Middle frontal gyrus (tissue), 1 donor: ENCODE results near the gene LGALSL.

Experiments
- DNase-seq: peaks from one replicate; pipeline ENCODE4 v3.0.0-alpha.2; 2015; ENCODE audit warnings: low spot score; ENCODE audit errors: extremely low spot score

Gene LGALSL

DNA sequence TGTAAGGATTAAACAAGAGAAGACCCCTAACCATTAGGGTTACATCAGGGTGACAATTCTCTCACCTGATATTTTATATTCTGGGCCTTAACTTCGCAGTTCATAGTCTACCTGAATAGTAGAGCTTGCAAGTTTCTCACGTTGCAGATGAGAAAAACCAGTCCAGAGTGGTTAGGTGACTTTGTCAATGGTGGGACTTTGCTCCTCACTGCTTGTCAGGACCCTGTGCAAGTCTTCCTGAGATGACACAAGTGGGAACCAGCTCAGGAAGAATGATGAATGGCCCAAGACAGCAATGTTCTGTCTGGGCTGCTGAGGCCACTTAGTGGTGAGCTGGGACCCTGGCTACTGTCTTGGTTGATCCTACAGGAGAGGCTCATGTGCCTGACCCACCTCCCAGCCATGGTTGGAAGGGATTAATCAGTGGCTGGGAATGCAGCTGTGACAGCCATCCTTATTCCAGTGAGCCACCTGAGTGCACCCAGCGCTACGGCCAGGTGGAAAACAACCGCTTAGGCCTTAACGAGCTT is 16.9 kb downstream of the LGALSL start:
- no peak for DNase-seq

DNA sequence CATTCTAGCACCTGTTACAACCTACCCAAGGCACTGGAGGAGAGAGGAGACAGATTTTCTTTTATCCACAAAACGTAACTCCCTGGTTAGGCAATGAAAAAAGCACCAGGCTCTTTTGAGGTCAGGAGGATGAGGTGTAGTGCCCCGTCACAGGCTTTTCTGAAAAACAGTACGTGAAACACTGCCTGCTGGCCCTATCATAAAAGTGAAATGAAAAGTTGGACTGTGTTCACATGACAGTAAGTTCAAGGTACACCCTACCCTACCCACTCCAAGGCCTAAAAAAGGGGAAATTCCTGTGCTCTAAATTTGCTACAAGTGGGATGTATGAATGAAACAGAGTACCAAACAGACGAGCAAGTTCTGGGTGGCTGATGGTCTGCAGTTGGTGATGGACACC is 17.6 kb downstream of the LGALSL start:
- DNase-seq, result no peak

DNA sequence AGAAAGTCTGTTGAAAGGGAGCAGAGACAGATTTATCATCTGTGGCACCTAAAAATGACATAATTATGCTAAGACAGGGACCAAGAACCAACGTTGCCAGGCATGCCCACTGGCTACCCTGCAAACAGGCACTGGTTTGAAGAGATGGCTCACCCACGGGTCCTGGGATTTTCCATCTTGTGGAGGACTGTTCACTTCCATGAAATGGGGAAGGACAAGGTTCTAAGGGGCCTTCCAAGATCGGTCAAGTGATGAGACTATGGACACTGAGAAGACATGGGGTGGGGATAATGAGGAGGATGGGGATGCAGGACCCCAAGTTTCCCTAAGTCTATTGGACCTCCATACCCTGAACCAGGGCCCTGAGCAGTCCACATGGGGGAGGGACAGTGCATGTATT is 18.9 kb downstream of the LGALSL start:
- DNase-seq, result no peak

DNA sequence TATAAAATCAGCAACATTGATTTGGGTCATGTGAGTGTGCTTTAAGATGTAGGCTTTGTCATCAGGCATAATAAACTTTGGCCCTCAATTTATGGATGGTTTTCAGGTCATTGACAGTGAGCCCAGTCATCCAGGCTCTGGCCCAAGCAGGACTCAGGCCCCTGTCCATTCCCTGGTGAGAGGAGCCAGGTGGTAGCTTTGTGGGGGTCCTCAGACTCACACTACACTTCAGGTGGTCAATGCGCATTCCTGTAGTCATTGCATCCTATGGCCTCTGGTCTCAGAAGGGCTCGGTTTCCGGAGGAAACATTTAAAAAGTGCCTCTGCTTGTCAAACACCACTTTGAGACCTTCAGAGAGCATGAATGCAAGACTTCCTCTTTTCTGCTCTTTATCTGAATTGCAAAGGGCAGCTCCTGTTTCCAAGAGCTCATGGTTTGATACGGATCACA is 20.2 kb downstream of the LGALSL start:
- DNase-seq, result no peak

DNA sequence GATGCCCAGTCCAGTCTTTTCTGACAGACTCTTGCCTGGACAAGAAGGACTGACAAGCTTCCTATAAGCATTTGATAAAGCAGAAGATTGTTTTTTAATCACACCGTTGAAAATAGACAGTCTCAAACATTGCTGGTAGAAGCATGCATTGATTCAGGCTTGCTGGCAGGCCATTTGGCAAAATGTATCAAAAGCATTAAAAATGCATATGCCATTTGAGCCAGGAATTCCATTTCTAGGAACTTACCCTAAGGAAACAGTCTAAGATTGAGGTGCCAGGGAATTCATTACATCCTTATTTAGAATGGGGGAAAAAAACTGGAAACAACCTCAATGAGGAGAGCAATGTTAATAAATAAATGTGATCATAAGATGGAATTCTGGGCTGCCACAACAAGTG is 20.7 kb downstream of the LGALSL start:
- no peak for DNase-seq

DNA sequence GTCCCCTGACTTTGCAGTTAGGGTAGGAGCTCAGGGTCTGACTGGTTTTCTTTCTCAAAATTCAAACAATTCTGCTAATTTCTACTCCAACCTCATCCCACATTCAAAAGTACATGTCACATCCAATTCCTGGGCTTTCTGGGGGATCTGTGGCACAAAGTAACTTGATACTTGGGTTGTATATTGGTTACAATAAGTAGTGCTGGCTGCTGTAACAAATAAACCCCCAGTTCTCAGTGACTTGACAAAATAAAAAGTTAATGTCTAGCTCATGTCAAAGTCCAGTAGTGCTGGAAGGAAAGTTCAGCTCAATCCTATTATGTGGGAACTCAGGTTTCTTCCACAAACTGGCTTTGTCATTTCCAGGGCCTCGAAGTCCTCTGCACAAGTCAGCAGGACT is 23.1 kb downstream of the LGALSL start:
- DNase-seq, result no peak

DNA sequence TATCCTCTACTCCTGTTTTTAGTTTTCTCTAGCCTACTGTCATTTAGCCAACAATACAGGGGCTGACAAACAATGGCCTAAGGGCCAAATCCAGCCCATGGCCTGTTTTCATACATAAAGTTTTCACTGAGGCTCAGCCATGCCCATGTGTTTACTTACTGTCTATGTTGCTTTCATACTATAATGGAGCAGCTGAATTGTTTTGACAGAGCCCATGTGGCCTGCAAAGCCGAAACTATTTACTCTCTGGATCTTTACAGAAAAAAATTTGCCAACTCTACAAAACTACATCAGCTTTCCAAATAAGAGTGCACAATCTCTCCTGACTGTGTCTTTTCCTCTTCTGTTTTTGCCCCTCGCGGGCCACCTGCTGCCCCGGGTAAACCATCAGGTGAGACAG is 24.0 kb downstream of the LGALSL start:
- no peak for DNase-seq

DNA sequence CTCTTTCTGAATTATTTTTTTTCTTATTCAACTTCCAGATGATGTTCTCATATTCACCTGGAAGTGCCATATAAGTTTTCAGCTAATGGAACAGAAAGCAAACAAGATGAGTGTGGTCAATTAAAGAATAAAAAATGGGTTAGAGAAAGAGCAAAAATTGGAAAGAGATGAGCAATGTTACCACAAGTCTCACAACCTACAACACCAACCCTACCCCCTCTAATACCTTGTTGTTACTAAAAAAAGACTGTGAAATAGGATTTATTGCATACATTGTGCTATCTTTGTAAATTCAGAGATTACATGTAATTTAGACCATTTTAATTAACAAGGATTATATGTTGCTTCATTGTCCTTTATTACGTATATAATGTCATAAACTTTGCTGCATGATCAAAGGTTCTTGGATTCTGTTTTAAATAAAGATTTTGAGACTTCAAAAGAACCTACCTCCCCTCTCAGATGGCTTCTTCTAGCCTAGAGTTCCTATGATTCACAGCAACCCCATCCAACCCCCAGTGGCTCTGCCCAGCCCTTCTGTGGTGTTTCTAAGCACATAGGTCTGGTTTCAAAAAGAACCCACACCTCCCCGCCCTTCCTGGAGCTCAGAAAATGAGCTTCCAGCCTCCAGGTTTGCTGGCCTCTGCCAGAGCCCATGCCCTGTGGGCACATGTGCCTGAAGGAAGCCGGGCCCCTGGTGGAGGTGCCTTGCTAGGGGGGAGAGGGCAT is 24.7 kb downstream of the LGALSL start:
- DNase-seq, result no peak

DNA sequence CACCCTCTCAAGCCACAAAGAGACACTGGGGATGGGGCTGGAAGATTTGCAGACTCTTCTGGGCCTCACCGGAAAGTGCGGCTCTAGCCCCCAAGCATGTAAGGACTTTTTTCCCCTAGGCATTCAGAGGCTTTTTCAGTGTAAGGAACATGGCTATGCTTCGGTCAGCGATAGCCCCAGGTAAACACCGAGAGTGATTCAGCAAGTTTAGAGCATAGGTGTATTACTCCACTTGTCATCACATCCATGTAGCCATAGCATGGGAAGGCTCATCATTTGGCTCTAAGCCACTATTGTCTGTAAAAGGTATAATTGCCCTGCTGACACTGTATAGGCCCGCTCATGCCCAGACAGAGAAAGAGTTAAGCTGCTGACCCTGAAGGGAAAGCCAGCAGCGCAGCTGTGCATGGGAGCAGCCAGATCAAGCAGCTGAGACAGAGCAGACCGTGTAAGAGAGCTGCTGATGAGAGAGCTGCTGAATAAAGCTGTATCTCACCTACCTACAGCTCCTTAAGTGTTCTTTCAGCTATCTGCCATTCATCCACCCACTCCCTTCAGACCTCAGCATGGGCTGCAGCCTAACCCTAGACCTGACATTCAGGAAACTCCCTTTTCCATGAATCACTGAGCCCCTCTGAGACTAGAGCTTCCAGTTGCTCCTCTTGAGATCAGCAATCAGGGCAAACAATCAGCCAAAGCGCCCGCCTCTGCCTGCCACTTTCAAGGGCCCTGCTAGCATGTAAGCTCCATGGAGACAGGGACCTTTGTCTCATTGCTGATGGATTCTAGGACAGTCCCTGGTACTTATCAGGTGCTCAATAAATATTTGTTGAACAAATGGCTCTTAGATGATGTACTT is 25.5 kb downstream of the LGALSL start:
- DNase-seq, result no peak

DNA sequence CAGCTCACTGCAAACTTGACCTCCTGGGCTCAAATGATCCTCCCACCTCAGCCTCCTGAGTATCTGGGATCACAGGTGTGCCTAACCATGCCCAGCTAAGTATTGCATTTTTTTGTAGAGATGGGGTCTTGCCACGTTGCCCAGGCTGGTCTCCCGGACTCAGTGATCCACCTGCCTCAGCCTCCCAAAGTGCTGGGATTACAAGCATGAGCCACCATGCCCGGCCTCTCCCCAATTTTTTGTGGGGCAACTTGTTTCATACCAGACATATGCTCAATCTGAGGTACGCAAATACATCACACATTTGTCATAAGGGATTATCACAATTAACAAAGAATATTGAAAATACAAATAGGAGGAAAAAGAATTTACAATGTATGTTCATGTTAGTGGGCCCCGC is 27.7 kb downstream of the LGALSL start:
- DNase-seq, result no peak

DNA sequence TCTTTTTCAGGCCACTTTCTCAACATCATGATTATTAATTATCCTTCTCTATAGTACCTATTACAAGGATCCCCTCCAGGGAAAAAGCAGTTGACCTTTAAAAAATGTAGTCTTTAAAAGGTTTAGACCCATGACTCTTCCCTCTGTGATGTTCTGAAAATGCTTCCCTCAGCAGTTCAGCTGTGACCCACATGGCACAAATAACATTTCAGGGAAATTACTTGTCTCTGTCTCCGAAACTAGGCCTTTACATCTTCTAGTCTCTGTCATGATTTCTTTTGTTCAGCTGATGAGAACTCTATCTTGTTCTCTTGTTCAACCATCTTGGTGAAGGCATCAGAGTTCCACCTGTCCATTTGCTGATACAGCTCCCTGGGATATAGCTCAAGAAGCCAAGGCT is 28.3 kb downstream of the LGALSL start:
- DNase-seq, result no peak

DNA sequence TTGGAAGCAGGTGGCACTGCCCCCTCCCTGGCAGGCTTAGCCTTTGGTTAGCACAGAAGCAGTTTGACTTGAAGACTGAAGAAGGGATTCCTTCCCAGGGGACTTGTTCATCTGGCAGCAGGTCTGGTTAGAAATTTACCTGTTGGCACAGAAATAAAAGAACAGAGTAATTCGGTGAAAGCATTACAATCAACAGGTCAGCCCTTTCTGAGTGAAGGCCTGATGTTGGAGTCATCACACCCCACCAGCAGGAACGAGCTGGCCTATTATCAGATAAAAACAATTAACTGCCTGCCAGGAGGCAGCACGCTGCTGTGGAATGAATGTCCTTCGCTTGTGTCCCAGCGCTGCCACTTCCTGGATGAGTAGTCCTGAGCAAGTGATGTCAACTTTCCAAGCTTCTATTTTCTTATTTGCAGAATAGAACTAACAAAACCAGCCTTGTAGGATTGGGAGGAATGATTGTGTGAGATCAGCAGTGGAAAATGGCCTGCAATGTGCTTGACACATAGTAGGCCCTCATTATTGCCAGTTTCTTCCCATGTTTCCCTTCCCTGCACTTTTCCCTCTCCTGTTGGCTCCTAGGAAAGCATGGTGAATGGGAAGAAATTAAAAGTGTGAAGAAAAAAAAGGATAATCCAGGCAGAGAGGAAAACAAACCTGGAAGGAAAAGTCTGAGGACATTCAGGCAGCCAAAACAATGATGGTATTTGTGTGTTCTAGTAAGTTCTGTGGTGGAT is 29.0 kb downstream of the LGALSL start:
- DNase-seq, result no peak

DNA sequence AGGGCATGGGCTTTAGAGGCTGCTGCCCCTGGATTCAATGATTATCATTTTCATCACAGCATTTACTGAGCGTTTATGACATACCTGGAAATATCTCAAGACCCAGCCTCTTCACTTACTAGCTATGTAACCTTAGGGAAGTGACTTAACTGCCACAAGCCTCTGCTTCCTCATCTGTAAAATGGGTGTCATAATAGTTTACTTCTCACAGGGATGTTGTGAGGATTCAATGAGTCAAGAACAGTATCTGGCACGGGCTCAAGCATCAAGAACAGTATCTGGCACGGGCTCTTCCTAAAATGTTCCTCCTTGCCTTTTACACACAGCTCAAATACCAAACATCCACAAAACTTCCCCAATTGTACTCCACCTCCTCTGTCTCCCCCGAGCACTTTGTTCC is 31.4 kb downstream of the LGALSL start:
- no peak for DNase-seq

DNA sequence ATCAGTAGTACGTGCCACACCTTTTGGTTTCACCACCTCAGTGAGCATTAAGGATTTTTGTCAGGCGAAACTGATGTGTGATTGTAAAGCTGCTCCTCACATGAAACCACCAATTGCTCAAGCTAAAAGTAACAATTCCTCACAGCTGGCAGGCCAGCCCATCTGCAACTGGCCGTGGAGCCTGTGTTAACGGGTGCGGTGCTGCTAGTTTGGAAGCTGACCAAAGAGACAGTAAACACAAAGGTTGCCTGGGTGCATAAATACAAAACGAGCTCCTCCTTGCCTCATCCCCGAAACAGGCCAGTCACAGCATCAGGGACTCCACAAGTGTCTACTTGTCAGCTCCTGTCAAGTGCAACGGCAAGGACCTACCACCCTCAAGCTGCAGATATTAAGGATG is 32.0 kb downstream of the LGALSL start:
- no peak for DNase-seq

DNA sequence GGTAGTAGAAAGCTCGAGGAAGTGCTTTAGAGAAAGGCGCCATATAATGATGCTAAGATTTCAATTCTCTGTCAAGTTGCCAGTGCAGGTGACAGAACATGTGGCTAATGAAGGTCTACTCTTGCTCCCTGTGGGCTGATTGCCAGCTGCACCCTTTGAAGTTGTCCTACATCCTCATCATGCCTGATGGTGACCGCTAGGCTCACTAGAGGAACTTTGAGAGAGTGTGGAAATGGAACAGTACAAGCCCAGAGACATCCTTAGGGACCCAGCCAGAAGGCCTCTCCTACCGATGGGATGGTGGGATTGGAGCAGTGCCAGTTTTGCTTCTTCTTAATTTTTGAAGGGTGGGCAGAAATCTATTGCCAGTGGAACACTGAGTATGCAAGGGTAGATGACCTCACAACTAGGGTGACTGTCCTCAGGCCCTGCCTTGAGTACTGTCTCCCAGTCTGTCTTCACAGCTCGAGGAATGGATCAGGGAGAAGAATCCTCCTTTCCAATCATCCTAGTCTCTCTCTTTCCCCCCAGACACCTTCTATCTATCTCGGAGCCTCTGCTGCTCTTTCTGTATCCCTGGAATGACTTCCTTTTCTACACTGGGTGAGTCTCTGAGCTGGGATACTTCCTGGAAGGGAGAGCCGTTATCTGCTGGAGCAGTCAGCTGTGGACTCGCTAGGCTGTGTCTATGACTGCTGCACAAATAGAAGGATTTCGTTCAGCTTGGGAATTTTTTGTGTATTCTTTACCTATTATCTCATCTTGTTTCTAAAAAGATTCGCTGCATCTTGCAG is 33.5 kb downstream of the LGALSL start:
- no peak for DNase-seq

DNA sequence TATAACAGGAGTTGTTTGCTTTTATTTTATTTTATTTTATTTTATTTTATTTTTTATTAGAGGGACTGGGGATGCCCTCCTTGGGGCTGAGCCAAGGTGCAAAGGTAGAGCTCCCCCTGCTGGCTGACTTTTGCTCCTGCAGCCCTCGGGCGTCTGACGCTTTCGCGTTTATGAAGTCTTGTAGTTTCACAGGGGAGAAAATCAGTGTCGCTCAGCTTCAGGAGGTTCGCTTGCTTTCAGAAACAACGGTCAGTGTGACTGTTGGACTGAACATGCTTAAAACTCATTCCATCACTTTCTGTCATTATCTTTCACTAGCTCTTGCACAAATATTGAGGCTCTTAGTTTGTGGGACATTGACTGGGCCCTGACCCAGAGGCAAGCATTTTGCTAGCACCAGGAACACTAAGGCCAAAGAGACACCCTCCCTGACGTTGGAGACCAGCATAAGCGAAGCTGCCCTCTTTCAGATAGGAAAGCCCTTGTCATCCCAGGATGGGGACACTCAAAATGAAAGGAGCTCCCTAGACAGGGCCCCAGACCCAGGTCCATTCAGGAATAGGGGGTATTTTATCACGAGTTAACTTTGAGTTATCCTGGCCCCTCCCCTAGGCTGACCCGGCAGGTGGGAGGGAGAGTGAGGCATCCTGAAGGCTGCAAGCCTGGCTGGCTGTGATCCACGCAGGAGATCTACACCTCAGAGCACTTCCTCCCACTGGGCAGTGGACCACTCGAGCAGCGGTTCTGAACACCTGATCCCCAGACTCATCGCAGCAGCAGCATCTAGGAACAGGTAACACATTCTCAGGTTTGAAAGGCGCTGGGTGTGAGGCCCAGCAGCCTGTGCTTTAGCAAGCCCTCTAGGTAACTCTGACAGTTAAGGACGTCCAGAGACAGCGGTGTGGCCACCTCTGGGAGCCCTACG is 34.4 kb downstream of the LGALSL start:
- DNase-seq, result peak; percentile 18

DNA sequence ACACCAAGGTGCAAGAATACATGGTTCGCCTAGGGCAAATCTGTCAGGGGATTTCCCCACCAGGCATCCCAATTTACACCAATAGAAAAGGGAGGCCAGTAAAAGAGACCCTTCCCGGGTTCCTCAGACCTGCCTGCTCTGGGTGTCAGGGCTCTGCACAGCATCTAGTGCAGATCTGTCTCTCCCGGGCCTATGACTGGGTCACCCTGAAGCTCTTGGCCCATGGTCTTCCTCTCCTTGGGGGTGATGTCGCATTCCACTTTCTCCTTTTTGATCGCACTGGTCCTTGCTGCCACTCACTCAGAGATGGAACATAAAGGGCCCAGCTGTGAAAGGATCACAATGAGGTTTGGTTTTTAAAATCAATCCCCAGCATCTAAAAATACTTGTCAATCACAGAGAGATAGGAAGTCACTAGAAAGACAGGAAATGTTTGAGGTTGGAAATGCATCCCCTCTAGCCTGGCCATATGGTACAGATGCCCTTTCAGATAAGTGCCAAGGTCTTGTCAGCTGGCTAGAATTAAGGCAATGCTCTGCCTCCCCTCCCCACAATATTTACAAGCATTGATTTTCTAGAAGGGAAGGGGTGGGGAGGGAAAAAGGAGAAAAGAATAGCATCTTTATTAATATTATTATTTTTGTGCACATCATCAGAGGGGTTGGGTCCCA is 35.3 kb downstream of the LGALSL start:
- no peak for DNase-seq

DNA sequence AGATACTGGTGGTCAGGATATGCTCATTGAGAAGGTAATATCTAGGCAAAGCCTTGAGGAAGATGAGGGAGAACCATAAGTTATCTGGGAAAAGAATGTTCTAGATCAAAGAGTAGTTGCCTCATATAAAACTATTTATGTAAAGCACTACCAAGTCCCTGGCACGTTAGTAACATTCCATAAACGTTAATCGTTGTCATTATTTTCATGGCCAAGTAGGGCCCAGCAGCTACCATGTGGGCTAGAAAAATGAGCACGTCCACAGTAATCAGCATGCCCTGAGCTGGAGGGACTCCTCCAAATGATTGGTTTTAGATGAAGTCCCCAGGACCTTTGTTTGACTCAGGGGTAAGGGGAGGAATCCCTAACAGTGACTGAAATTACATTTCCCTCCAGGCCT is 37.5 kb downstream of the LGALSL start:
- no peak for DNase-seq

DNA sequence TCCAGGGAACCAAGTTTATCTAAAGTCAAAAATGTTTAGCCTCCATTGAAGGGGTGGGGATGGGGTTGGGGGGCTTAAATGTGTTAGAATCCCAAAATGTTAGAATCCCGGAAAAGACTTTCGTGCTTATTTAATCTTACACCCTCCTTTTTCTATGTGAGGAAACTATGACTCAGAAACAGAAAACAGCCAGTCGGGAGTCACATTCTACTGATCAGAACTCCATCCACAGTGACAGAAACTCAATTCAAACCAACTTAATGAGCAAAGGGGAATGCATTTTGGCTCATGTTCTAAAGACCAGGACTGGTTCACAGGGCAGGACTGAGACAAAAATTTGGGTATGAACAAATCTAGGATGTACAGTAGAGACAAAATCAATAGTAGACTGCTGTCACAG is 38.3 kb downstream of the LGALSL start:
- no peak for DNase-seq
